ENCODE measurements around the gene RASD2. TPM values are rescaled to one million over a fixed set of nuclear protein-coding genes. Genes with fewer than 3 reads are reported as not detected.
A peak's percentile ranks its signal among the peaks of the same experiment; 100 is the strongest.

The RASD2 gene
- total RNA-seq, 2 experiments from 2014 or later = 0.19 TPM; not detected in 1

GRCh38 chr22:35538801-35539321, 1.8 kb upstream of the RASD2 start:
- peak; percentile 62 for DNase-seq (ENCODE audit: low spot score)
- no peaks in the 10 kb centered on the region for H4K20me1 ChIP-seq (ENCODE audit: insufficient read depth, low read length)
- no peaks in the 10 kb centered on the region for H3K9me3 ChIP-seq (ENCODE audit: low read length)
- H3K4me3 ChIP-seq (ENCODE audit: low read depth, low read length, poor library complexity, severe bottlenecking) = no peak overlapping the region
- H2AFZ ChIP-seq (ENCODE audit: low read length) = no peak overlapping the region
- ChIA-PET POLR2A (no interaction called here), CTCF (ENCODE audit: unreplicated experiment) (no interaction called here)
- no peaks in the 10 kb centered on the region for H3K79me2 ChIP-seq (ENCODE audit: insufficient read depth, low read depth, low read length)
- H3K36me3 ChIP-seq (ENCODE audit: insufficient read depth, low read length) = no peaks in the 10 kb centered on the region
- peaks cover 24% of the 10 kb centered on the region for H3K4me1 ChIP-seq (ENCODE audit: insufficient read depth, low read length, poor library complexity, severe bottlenecking)
- H3K4me2 ChIP-seq (ENCODE audit: low read length) = no peak overlapping the region
- intact Hi-C loops (cut with micrococcal nuclease; ENCODE audit: unreplicated experiment) = no loop called here
- TF ChIP-seq CTCF (conservative IDR thresholded peaks at IDR 0.05; ENCODE audit: low read length) (peak; percentile 81), EZH2phosphoT487 (IDR thresholded peaks at IDR 0.05; ENCODE audit: borderline replicate concordance, low read depth, low read length) (no peak)
- no TSS peak for BruUV-seq (replicated peaks)
- no peaks in the 10 kb centered on the region for H3K9me2 ChIP-seq (ENCODE audit: insufficient read depth, low read length)
- no peak overlapping the region for H3K27ac ChIP-seq (ENCODE audit: low read depth, low read length, poor library complexity, severe bottlenecking)

- TF ChIP-seq CTCF (conservative IDR thresholded peaks at IDR 0.05; ENCODE audit: low read length) (no peak), EZH2phosphoT487 (IDR thresholded peaks at IDR 0.05; ENCODE audit: borderline replicate concordance, low read depth, low read length) (no peak)
- Histone ChIP-seq H3K36me3 (ENCODE audit: insufficient read depth, low read length) (no peaks in the 10 kb centered on the region), H3K79me2 (ENCODE audit: insufficient read depth, low read depth, low read length) (no peaks in the 10 kb centered on the region), H3K9me3 (ENCODE audit: low read length) (no peaks in the 10 kb centered on the region), H3K4me1 (ENCODE audit: insufficient read depth, low read length, poor library complexity, severe bottlenecking) (peaks cover 24% of the 10 kb centered on the region), H4K20me1 (ENCODE audit: insufficient read depth, low read length) (no peaks in the 10 kb centered on the region), H3K9me2 (ENCODE audit: insufficient read depth, low read length) (no peaks in the 10 kb centered on the region), H3K4me3 (ENCODE audit: low read depth, low read length, poor library complexity, severe bottlenecking) (peak overlapping the region; percentile 63), H3K4me2 (ENCODE audit: low read length) (peak overlapping the region; percentile 74), H2AFZ (ENCODE audit: low read length) (peak overlapping the region; percentile 69), H3K27ac (ENCODE audit: low read depth, low read length, poor library complexity, severe bottlenecking) (no peak overlapping the region)
- ChIA-PET POLR2A (no interaction called here), CTCF (ENCODE audit: unreplicated experiment) (no interaction called here)
- no peak for DNase-seq (ENCODE audit: low spot score)
- no TSS peak for BruUV-seq (replicated peaks)
- intact Hi-C loops (cut with micrococcal nuclease; ENCODE audit: unreplicated experiment) = no loop called here
These were observed 1.1 kb upstream of the RASD2 start for GRCh38 chr22:35539487-35539886.

- CTCF ChIA-PET (ENCODE audit: unreplicated experiment) = no interaction called here
- Histone ChIP-seq H3K4me3 (ENCODE audit: low read depth, low read length, poor library complexity, severe bottlenecking) (peak overlapping the region; percentile 69), H3K9me3 (ENCODE audit: low read length) (no peaks in the 10 kb centered on the region), H2AFZ (ENCODE audit: low read length) (peak overlapping the region; percentile 69), H3K4me1 (ENCODE audit: insufficient read depth, low read length, poor library complexity, severe bottlenecking) (peaks cover 24% of the 10 kb centered on the region), H3K9me2 (ENCODE audit: insufficient read depth, low read length) (no peaks in the 10 kb centered on the region), H4K20me1 (ENCODE audit: insufficient read depth, low read length) (no peaks in the 10 kb centered on the region), H3K4me2 (ENCODE audit: low read length) (peak overlapping the region; percentile 97), H3K79me2 (ENCODE audit: insufficient read depth, low read depth, low read length) (no peaks in the 10 kb centered on the region), H3K36me3 (ENCODE audit: insufficient read depth, low read length) (no peaks in the 10 kb centered on the region), H3K27ac (ENCODE audit: low read depth, low read length, poor library complexity, severe bottlenecking) (no peak overlapping the region)
- peak; percentile 73 for DNase-seq (ENCODE audit: low spot score)
- intact Hi-C loops (cut with micrococcal nuclease; ENCODE audit: unreplicated experiment) = no loop called here
- TF ChIP-seq EZH2phosphoT487 (IDR thresholded peaks at IDR 0.05; ENCODE audit: borderline replicate concordance, low read depth, low read length) = no peak
- no peak for TF ChIP-seq CTCF (conservative IDR thresholded peaks at IDR 0.05; ENCODE audit: low read length)
- POLR2A ChIA-PET = no interaction called here
- no TSS peak for BruUV-seq (replicated peaks)
These were observed 579 bp upstream of the RASD2 start for GRCh38 chr22:35539910-35540594.

Measured in OCI-LY7 (cell line).